Cerebellar nuclear complex (tissue), 1 donor: ENCODE data around the gene MLEC.

Experiments
- DNase-seq, 2 experiments: peaks; one replicate each; lab custom pipeline; 2025; lab: John Stamatoyannopoulos, UW

MLEC gene

GRCh38 chr12:120686690-120687577 lies at the start of gene MLEC:
Gene MLEC, plus strand, starts transcription at chr12:120687149. Its CDS starts 148 bp downstream, at chr12:120687297.
- peak; percentile 54 to 90 for DNase-seq

GRCh38 chr12:120639771-120640721 lies 46.9 kb upstream of the MLEC start, which contains the start of gene CABP1:
Gene CABP1, plus strand, starts transcription at chr12:120640626. Its CDS starts 60 bp downstream, at chr12:120640686.
- no peak for DNase-seq

GRCh38 chr12:120640861-120641833 lies 45.8 kb upstream of the MLEC start:
- no peak for DNase-seq

- no peak for DNase-seq
Observed at GRCh38 chr12:120642121-120642520, 44.8 kb upstream of the MLEC start.

GRCh38 chr12:120642826-120643225 lies 44.1 kb upstream of the MLEC start:
- DNase-seq: no peak

GRCh38 chr12:120643574-120643973 lies 43.4 kb upstream of the MLEC start:
- DNase-seq: no peak

- no peak for DNase-seq
Observed at GRCh38 chr12:120646044-120646443, 40.9 kb upstream of the MLEC start.

GRCh38 chr12:120647375-120647755 lies 39.6 kb upstream of the MLEC start:
- no peak for DNase-seq

GRCh38 chr12:120649442-120650232 lies 37.3 kb upstream of the MLEC start:
- no peak for DNase-seq

GRCh38 chr12:120650233-120650690 lies 36.7 kb upstream of the MLEC start:
- DNase-seq: no peak

- DNase-seq: no peak
Observed at GRCh38 chr12:120651821-120652220, 35.1 kb upstream of the MLEC start.

- DNase-seq: no peak
Observed at GRCh38 chr12:120652656-120653435, 34.1 kb upstream of the MLEC start.

- DNase-seq: no peak
Observed at GRCh38 chr12:120653611-120654010, 33.3 kb upstream of the MLEC start.

- DNase-seq: no peak
Observed at GRCh38 chr12:120654656-120655055, 32.3 kb upstream of the MLEC start.

- DNase-seq: no peak
Observed at GRCh38 chr12:120656008-120656407, 30.9 kb upstream of the MLEC start.

GRCh38 chr12:120658286-120659150 lies 28.4 kb upstream of the MLEC start:
- no peak for DNase-seq

GRCh38 chr12:120659151-120659525 lies 27.8 kb upstream of the MLEC start:
- no peak for DNase-seq

- DNase-seq: no peak
Observed at GRCh38 chr12:120661432-120661831, 25.5 kb upstream of the MLEC start.

GRCh38 chr12:120662879-120663278 lies 24.1 kb upstream of the MLEC start:
- DNase-seq: no peak
